ENCODE data around the gene LUZP2. TPM values are rescaled to one million over a fixed set of nuclear protein-coding genes. Genes with fewer than 3 reads are reported as not detected.

Gene LUZP2
- total and polyA plus RNA-seq, 8 donors, result 1.2 to 8.3 (median 4.6) TPM; not detected in 1

DNA sequence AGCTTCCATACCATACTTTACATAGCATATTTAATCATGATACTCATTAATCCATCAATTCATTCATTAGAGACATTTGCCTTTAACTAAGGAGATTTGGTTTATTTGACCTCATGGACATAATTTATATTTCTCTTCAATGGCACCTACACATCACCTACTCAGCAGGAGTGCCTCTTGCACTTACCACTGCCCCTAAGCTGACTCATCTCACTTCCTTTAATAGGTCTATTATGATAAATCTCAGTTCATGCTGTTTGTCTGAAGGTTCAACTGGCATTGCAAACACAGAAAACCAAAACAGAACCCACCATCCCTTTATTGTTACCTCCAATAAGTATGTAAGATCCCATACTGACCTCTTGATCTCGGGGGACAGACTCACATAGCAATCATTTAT, 186.7 kb downstream of the LUZP2 start:
- TF ChIP-seq, protein P1, sequence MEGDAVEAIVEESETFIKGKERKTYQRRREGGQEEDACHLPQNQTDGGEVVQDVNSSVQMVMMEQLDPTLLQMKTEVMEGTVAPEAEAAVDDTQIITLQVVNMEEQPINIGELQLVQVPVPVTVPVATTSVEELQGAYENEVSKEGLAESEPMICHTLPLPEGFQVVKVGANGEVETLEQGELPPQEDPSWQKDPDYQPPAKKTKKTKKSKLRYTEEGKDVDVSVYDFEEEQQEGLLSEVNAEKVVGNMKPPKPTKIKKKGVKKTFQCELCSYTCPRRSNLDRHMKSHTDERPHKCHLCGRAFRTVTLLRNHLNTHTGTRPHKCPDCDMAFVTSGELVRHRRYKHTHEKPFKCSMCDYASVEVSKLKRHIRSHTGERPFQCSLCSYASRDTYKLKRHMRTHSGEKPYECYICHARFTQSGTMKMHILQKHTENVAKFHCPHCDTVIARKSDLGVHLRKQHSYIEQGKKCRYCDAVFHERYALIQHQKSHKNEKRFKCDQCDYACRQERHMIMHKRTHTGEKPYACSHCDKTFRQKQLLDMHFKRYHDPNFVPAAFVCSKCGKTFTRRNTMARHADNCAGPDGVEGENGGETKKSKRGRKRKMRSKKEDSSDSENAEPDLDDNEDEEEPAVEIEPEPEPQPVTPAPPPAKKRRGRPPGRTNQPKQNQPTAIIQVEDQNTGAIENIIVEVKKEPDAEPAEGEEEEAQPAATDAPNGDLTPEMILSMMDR (IDR thresholded peaks at IDR 0.05), result no peak
- H3K9me3 ChIP-seq, result no peaks in the 10 kb centered on the region
- no peak for ATAC-seq
- no peak overlapping the region for H3K27ac ChIP-seq
- H3K36me3 ChIP-seq, result no peaks in the 10 kb centered on the region
- no peaks in the 10 kb centered on the region for H3K27me3 ChIP-seq
- DNase-seq, result no peak
- no peak overlapping the region for H3K4me3 ChIP-seq
- no peaks in the 10 kb centered on the region for H3K4me1 ChIP-seq
- intact Hi-C loops (cut with DNase I), result no loop called here

DNA sequence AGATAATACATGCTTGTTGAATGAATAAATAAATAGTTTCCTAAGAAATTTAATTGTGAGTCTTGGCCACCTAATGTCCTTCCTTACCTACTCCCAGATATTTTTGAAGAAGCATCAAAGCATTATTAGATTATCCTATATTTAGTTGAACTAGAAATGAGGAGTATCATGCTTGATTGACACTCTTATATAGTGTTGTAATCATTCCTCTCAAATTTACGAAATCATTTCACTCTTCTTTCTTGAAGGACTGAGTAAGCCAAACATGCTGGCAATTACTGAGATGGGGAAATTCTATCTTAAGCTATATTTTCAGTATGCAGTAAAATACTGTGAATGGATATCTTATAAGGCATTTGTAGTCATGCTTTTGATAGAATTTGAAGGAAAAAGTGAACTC, 189.0 kb downstream of the LUZP2 start:
- Histone ChIP-seq H3K36me3 (no peaks in the 10 kb centered on the region), H3K27me3 (no peaks in the 10 kb centered on the region), H3K27ac (no peak overlapping the region), H3K9me3 (no peaks in the 10 kb centered on the region), H3K4me3 (no peak overlapping the region), H3K4me1 (no peaks in the 10 kb centered on the region)
- intact Hi-C loops (cut with DNase I), result no loop called here
- ATAC-seq, result no peak
- TF ChIP-seq, protein P1 (IDR thresholded peaks at IDR 0.05), result no peak
- DNase-seq, result no peak

DNA sequence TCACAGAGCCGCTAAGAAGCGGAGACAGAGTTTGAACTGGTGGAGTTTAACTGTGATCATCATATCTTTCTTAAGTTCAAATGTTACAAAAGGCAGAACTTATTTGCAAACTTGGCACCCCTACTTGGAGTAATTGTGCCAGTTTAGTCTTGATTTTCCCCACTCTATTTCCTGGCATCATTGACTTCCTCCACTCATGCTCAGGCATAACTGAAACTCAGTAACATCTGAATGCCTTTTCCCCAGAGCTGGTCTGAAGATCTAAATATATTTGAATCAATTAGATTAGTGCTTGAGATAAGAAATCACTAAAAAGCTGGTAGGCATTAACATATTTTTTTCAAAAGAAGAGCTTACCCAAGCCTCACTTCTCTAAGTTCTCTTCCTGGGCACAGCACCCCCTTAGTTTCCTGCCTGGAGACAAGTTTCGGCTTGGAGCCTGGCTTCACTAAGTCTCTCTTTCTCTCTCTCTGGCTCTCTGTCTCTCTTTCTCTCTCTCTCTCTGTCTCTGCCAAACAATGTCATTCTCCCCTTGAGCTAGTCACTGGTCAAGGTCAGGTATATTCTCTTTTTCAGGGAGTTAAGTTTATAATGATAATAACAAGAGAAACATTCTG, 190.8 kb downstream of the LUZP2 start:
- intact Hi-C loops (cut with DNase I), result no loop called here
- no peak for ATAC-seq

DNA sequence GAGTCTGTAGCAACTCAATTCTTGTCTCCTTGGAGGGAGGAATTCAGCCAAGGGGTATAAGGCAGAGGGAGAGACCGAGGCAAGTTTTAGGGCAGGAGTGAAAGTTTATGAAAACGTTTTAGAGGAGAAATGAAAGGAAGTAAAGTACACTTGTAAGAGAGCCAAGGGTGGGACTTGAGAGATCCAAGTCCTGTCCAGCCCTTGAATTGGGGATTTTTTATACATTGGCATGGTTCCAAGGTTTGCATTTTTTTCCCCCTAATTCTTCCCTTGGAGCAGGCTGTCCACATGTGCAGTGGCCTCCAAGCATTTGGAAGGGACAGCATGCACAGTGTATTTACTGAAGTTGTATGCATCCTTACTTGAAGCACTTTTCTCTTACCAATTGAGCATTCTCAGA, 192.1 kb downstream of the LUZP2 start:
- no peak overlapping the region for H3K27ac ChIP-seq
- TF ChIP-seq, protein P1 (IDR thresholded peaks at IDR 0.05), result no peak
- H3K4me1 ChIP-seq, result no peaks in the 10 kb centered on the region
- H3K27me3 ChIP-seq, result no peaks in the 10 kb centered on the region
- no peak for DNase-seq
- no peaks in the 10 kb centered on the region for H3K36me3 ChIP-seq
- H3K4me3 ChIP-seq, result no peak overlapping the region
- no peak for ATAC-seq
- H3K9me3 ChIP-seq, result no peaks in the 10 kb centered on the region
- intact Hi-C loops (cut with DNase I), result no loop called here

More for the DNA sequence above, 190.8 kb downstream of the LUZP2 start:
- TF ChIP-seq, protein P1 (IDR thresholded peaks at IDR 0.05), result no peak
- no peak for DNase-seq
- Histone ChIP-seq H3K9me3 (no peaks in the 10 kb centered on the region), H3K27me3 (no peaks in the 10 kb centered on the region), H3K4me3 (no peak overlapping the region), H3K4me1 (no peaks in the 10 kb centered on the region), H3K27ac (no peak overlapping the region), H3K36me3 (no peaks in the 10 kb centered on the region)

DNA sequence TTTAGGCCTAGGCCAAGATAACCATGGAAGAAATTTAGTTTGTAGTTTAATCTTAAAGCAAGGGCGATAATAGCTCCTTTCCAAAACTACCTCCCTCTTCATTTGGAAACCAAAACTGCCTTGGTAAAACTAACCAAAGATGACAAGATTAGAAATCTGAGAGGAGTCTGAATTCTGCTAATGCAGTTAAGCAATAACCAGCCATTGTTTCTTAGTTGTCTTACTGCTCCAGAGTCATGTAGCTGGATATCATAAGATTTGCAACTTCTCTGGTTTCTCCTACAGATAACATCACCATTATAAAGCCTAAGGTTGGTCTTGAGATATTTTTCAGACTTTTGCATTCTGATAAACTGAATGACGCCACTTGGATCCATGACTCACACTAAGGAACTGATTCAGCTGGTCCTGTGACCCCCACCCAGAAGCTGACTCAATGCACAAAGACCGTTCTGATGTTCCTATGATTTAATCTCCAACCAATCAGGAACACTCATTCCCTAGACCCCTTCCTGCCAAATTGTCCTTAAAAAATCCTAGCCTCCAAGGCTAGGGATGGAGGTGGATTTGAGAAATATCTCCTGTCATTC, 200.8 kb downstream of the LUZP2 start:
- DNase-seq (no peak), ATAC-seq (no peak)
- Histone ChIP-seq H3K27me3 (no peaks in the 10 kb centered on the region), H3K27ac (no peak overlapping the region), H3K4me3 (no peak overlapping the region), H3K9me3 (peaks cover 0 to 8% of the 10 kb centered on the region in 2 donors), H3K36me3 (no peaks in the 10 kb centered on the region), H3K4me1 (no peaks in the 10 kb centered on the region)
- intact Hi-C loops (cut with DNase I), result no loop called here
- TF ChIP-seq, protein P1 (IDR thresholded peaks at IDR 0.05), result no peak

Data from left lung (tissue), 10 donors.